Heart left ventricle (tissue), 16 donors: Measurements from ENCODE around the gene CST2. TPM values are rescaled to one million over a fixed set of nuclear protein-coding genes. Genes with fewer than 3 reads are reported as not detected.
"Not testable (repeated sequence)": the region's sequence is repeated elsewhere in the genome, so short reads cannot be mapped to it uniquely, and the experiment has no call there.

ENCODE experiments used
- ATAC-seq, 4 donors: fragments of 200-7000 bp; cut with Tn5 transposase; one replicate each; pipeline ENCODE4 v1.9.1; 2020 to 2022; ENCODE audit warnings: moderate library complexity in 4 of 4, mild to moderate bottlenecking in 3 of 4, moderate number of reproducible peaks in 1 of 4
- DNase-seq, 5 donors: peaks; one replicate each; pipeline ENCODE4 v3.0.0-alpha.2; 2020
- H3K27ac ChIP-seq, 12 donors: fragments of 200-600 bp; sonication (generic) in 4 of 12; one replicate each; pipeline versions ENCODE4 v1.5.0 to v1.8.0; 2016 to 2022; ENCODE audit warnings: mild to moderate bottlenecking in 2 of 12
- H3K27me3 ChIP-seq, 9 donors: fragments of 200-600 bp; sonication (generic) in 2 of 9; one replicate each; pipeline versions ENCODE4 v1.5.1 to v1.8.0; 2016 to 2022; ENCODE audit warnings: mild to moderate bottlenecking in 3 of 9
- H3K36me3 ChIP-seq, 9 donors: fragments of 200-600 bp; sonication (generic) in 2 of 9; one replicate each; pipeline versions ENCODE4 v1.5.0 to v1.8.0; 2018 to 2022; ENCODE audit warnings: mild to moderate bottlenecking in 2 of 9
- H3K4me1 ChIP-seq, 12 donors: fragments of 200-600 bp; sonication (generic) in 4 of 12; one replicate each; pipeline versions ENCODE4 v1.5.0 to v1.8.0; 2016 to 2022; ENCODE audit warnings: mild to moderate bottlenecking in 3 of 12
- H3K4me3 ChIP-seq, 12 donors: fragments of 200-600 bp; sonication (generic) in 4 of 12; one replicate each; pipeline versions ENCODE4 v1.5.0 to v1.8.0; 2017 to 2022; ENCODE audit warnings: mild to moderate bottlenecking in 9 of 12, moderate library complexity in 4 of 12
- H3K9me3 ChIP-seq, 12 donors: fragments of 200-600 bp; sonication (generic) in 4 of 12; one replicate each; pipeline versions ENCODE4 v1.5.0 to v1.8.0; 2016 to 2022; ENCODE audit warnings: mild to moderate bottlenecking in 1 of 12
- CTCF ChIP-seq, 12 donors: fragments of 200-600 bp; sonication (generic) in 4 of 12; IDR thresholded peaks; one replicate each; pipeline versions ENCODE4 v1.5.0 to v1.8.0; 2018 to 2022; ENCODE audit warnings: antibody characterized with exemption in 12 of 12, mild to moderate bottlenecking in 5 of 12
- POLR2A ChIP-seq, 2 donors: fragments of 450-650 bp; IDR thresholded peaks; one replicate each; pipeline ENCODE4 v1.6.1; 2017; ENCODE audit warnings: antibody characterized with exemption in 2 of 2, mild to moderate bottlenecking in 2 of 2, moderate library complexity in 2 of 2
- WGBS, 4 donors: extraction: QIAGEN DNeasy Blood & Tissue Kit in 2 of 4; methylation state at CpG; one replicate each; pipeline versions ENCODE4 v1.1.5 to v1.1.7; 2013 to 2018; 5-methylcytosine and 5-hydroxymethylcytosine counted together
- intact Hi-C, 10 donors: fragments of 100-400 bp; cut with DNase I; formaldehyde crosslinking; loops; one replicate each; pipeline versions ENCODE4 v1.11.1 to v1.14.2; 2022
- polyA plus RNA-seq, 2 donors: library from polyadenylated mRNA; stranded (reverse); fragments of 200-250 nt; gene quantifications; one replicate each; pipeline ENCODE4 v1.2.3, GENCODE V29; 2013
- total RNA-seq, 9 donors: library from RNA; depleted of rRNA in 2 of 9; stranded (reverse); fragments of >200 nt in 2 of 9; fragmentation: NEBNext Ultra II Directional in 3 of 9; extraction: Animal tissue kit (Norgen Biotek cat#: 25700) in 3 of 9; gene quantifications; one replicate each; pipeline versions ENCODE4 v1.1.0 to v1.2.4, GENCODE V29; 2016 to 2023
- donor health status: ischemic (EF 13 %, LVEDD 7.1; RV severe dilation, severe dysfunction).
- donor health status: healthy with polysubstance abuse.
- donor health status: DM: no; HTN: yes; CAD: no.
- donor health status: DM: no; HTN: no; CAD: no.
- donor health status: ischemic (EF 25% LVEDD 6.9; RV normal size, moderate dysfunction).
- donor health status: ischemic (EF 25% LVEDD 5.7; RV mildly dilated, moderate dysfunction).
- donor health status: healthy.
- donor health status: DM: yes; HTN: yes; CAD: no.
- donor health status: ischemic (EF 35%, LVEDD 5.7; RV mildly dilated, moderate dysfunction).
- donor health status: nonischemic (EF 11% LVEDD 7.7; RV severe dilation, severe dysfunction).
- donor health status: DM: yes; HTN: yes; CAD: no.
- donor health status: PGD.
- donor health status: ischemic (EF 29% LVEDD 5.4; RV normal size, mild dysfunction).
- donor health status: nonischemic (EF 23%, LVEDD 6.1; RV moderate dilation, normal function).

Gene CST2
- total and polyA plus RNA-seq, 11 donors, result 0.37 to 0.56 TPM; not detected in 9

GRCh38 chr20:23823621-23824324, 2.8 kb downstream of the CST2 start:
- WGBS, 4 donors, result 60 to 63% (median 61%) methylated on average over 2 of the region's 2 CpGs
- TF ChIP-seq CTCF (IDR thresholded peaks at IDR 0.05), result no peak
- TF ChIP-seq POLR2A (IDR thresholded peaks at IDR 0.05), result no peak
- no peaks in the 10 kb centered on the region for H3K27me3 ChIP-seq
- no peak overlapping the region for H3K4me3 ChIP-seq
- H3K27ac ChIP-seq, result no peak overlapping the region
- intact Hi-C loops, result no loop called here
- ATAC-seq (peak in 1 of 4 donors; percentile 25), DNase-seq (no peak)
- no peaks in the 10 kb centered on the region for H3K36me3 ChIP-seq
- no peaks in the 10 kb centered on the region for H3K4me1 ChIP-seq
- H3K9me3 ChIP-seq, result no peaks in the 10 kb centered on the region

DNA sequence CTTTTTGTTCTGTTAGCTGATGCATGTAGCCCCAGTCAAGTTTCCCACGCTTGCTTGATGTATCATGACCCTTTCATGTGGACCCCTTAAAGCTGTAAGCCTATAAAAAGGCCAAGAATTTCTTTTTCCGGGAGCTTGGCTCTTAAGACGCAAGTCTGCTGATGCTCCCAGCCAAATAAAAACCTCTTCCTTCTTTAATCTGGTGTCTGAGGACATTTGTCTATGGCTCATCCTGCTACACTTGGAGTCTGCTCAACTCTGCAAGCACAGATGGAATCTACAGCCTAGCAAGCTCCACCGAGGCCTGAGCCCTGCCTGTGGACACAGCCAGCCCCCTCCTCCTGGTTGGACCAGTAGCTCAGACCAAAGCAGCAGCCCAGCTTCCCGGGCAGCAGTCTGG, 3.4 kb downstream of the CST2 start:
- 46 to 57% (median 54%) methylated on average over 5 of the region's 5 CpGs for WGBS, 4 donors
- no peaks in the 10 kb centered on the region for H3K4me1 ChIP-seq
- H3K27ac ChIP-seq, result no peak overlapping the region
- ATAC-seq (peak in 1 of 4 donors; percentile 7), DNase-seq (no peak)
- H3K36me3 ChIP-seq, result no peaks in the 10 kb centered on the region
- no peak overlapping the region for H3K4me3 ChIP-seq
- no peaks in the 10 kb centered on the region for H3K27me3 ChIP-seq
- intact Hi-C loops, result no loop called here
- TF ChIP-seq CTCF (IDR thresholded peaks at IDR 0.05) (no peak), POLR2A (IDR thresholded peaks at IDR 0.05) (no peak)
- H3K9me3 ChIP-seq, result no peaks in the 10 kb centered on the region

DNA sequence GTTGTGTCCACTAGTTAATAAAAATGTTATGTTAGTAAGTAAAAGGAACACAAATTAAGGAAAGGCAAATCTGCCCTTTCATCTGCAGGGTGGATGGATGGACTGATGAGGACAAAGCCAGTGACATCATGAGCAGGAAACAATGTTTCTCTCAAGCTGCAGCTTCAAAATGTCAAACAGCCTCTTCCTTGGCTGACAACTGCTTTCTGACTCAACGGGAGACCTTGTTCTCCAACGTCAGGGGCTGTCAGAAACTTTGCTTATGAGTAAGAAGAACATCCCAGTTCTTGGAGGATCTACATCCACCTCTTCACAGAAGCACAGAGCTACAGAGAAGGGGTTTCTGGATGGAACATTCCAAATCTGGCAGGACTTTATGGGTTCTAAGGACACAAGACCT, 6.0 kb downstream of the CST2 start:
- intact Hi-C loops, result no loop called here
- H3K4me1 ChIP-seq, result no peaks in the 10 kb centered on the region
- DNase-seq, result no peak
- H3K9me3 ChIP-seq, result no peaks in the 10 kb centered on the region
- no peak overlapping the region for H3K4me3 ChIP-seq
- 33 to 51% (median 43%) methylated on average over 2 of the region's 2 CpGs for WGBS, 4 donors
- H3K27ac ChIP-seq, result no peak overlapping the region
- H3K36me3 ChIP-seq, result no peaks in the 10 kb centered on the region
- H3K27me3 ChIP-seq, result no peaks in the 10 kb centered on the region
- ATAC-seq, result no peak
- no peak for TF ChIP-seq POLR2A (IDR thresholded peaks at IDR 0.05)

DNA sequence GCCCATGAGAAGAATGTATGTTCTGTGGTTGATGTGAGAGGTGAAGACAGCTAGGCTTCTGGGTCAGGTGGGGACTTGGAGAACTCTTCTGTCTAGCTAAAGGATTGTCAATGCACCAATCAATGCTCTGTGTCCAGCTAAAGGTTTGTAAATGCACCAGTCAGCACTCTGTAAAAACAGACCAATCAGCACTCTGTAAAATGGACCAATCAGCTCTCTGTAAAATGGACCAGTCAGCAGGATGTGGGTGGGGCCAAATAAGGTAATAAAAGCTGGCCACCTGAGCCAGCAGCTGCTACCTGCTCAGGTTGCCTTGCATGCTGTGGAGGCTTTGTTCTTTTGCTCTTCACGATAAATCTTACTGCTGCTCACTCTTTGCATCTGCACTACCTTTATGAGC, 15.0 kb downstream of the CST2 start:
- WGBS, 4 donors, result 93 to 100% (median 99%) methylated on average over 1 of the region's 1 CpG
- not testable (repeated sequence) for H3K27ac ChIP-seq, H3K4me1 ChIP-seq, H3K27me3 ChIP-seq, ATAC-seq, H3K9me3 ChIP-seq, H3K36me3 ChIP-seq, DNase-seq, H3K4me3 ChIP-seq
- intact Hi-C loops, result loop anchor here in 1 of 10 donors (10.0 kb wide), 1 partner anchor 63 kb away; the partner anchor contains the start of gene CST5

- H3K36me3 ChIP-seq, DNase-seq, H3K27me3 ChIP-seq, H3K9me3 ChIP-seq, H3K4me3 ChIP-seq, H3K4me1 ChIP-seq, H3K27ac ChIP-seq: not testable (repeated sequence)
- ATAC-seq, result peak in 3 of 4 donors; percentile 71 to 95 (median 93)
- 76 to 100% (median 77%) methylated on average over 1 to 2 of the region's 2 CpGs for WGBS, 4 donors
- intact Hi-C loops, result loop anchor here in 1 of 10 donors (10.0 kb wide), 1 partner anchor 64 kb away; the partner anchor contains the start of gene CST5
Observed at GRCh38 chr20:23810349-23810748, 16.2 kb downstream of the CST2 start.

DNA sequence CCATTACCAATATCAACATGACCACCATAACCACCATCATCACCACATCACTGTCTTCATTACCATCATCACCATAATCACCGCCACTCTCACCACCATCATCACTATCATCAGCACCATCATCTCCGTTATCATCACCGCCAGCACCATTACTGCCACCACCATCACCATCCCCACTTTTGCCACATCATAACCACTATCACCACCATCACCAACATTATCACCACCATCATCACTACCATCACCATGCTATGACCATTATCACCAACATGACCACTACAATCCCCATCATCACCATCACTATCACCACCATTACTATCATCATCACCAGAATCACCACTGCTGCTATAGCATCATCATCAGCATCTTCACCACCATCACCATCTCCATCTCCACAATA, 25.7 kb downstream of the CST2 start:
- intact Hi-C loops, result no loop called here
- WGBS, 4 donors, result 96 to 99% (median 96%) methylated on average over 3 of the region's 3 CpGs
- Histone ChIP-seq H3K27ac (no peak overlapping the region), H3K4me3 (no peak overlapping the region), H3K4me1 (no peaks in the 10 kb centered on the region), H3K36me3 (no peaks in the 10 kb centered on the region), H3K27me3 (peaks cover 0 to 11% (median 0%) of the 10 kb centered on the region in 9 donors), H3K9me3 (no peaks in the 10 kb centered on the region)
- DNase-seq, result no peak
- ATAC-seq, result no peak
- TF ChIP-seq POLR2A (IDR thresholded peaks at IDR 0.05) (no peak), CTCF (IDR thresholded peaks at IDR 0.05) (no peak)
